Stimulated activated naive CD4-positive, alpha-beta T cell (primary cell): Measurements from ENCODE around the gene ABHD17C.
"Not testable (repeated sequence)": the region's sequence is repeated elsewhere in the genome, so short reads cannot be mapped to it uniquely, and the experiment has no call there.

Experiments used
- DNase-seq, 6 experiments: peaks; one replicate each; lab custom pipeline; 2025; lab: John Stamatoyannopoulos, UW

ABHD17C gene

GRCh38 chr15:80730926-80731325, 35.8 kb downstream of the ABHD17C start:
- DNase-seq: no peak

DNA sequence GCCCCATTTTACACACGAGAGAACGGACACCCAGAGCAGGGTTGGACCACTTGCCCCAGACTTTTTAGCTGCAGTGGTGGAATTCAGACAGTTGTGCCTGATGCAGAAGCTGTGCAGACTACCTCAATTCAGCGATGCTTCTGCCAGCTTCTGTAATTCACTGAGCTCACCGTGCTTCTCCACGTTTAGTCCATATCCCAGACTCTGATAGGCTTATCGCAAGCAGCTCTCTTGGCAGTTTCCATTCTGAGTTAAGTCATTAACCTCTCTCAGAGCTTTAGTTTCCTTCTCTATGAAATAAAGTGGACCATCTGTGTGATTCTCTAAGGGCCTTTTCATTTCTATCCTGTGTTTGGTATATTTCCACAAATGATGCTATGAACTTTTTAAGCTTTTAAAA, 37.1 kb downstream of the ABHD17C start:
- no peak for DNase-seq

GRCh38 chr15:80732818-80733217, 37.7 kb downstream of the ABHD17C start:
- no peak for DNase-seq

- no peak for DNase-seq
Measured at GRCh38 chr15:80733460-80733859, 38.4 kb downstream of the ABHD17C start.

DNA sequence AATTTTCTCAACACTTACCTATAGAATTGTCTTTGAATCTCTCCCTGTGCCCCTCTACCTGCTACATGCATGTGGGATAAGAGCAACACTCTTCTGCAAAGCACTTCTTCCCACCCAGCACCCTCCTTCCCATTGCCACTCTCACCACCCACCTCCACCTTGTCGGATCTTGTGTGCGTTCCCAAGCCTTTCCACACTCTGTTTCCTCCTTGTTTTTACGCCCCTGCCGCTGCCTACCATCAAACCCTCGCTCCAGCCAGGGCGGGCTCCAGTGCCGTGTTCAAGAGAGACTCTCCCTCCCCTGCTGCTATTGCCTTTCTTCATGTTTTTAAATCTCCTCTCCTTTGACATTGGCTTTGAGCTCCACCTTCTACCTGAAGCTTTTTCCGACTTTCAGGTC, 40.2 kb downstream of the ABHD17C start:
- DNase-seq: no peak

DNA sequence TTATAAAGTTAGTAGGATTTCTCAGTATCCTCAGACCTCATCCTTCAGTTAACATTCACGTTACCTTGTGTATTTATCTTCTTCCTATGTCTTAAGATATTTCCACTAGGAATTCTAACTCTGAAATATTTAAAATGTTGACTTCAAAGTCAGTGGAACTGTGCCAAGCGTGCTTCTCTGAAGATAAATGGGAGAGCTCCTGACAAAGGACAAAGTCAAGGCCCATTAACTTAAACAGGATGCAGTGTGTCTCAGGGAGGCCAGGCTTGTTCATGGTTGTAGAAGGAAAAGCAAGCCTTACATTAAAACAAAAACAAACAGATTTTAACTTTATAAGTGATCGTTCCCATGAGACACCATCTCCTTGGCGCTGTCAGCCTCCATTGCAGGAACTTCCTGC, 41.5 kb downstream of the ABHD17C start:
- DNase-seq: no peak

- no peak for DNase-seq
Measured at GRCh38 chr15:80739919-80740318, 44.8 kb downstream of the ABHD17C start.

DNA sequence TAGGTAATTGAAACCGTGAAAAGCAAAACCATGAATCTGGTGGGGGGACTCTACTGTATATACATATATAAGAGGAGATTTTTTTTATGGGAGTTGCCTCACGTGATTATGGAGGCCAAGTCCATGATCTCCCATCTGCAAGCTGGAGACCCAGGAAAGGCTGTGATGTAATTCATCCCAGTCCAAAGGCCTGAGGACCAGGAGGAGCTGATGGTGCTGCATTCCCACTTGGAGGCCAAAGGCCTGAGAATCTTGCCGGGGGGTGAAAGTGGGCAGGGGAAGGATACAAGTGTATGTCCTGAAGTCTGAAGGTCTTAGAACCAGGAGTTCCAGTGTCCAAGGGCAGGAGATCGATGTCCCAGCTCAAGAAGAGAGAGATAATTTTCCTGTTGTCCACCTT, 47.0 kb downstream of the ABHD17C start:
- no peak for DNase-seq

GRCh38 chr15:80743189-80743833, 48.2 kb downstream of the ABHD17C start:
- no peak for DNase-seq

GRCh38 chr15:80744415-80744814, 49.3 kb downstream of the ABHD17C start:
- DNase-seq: no peak

DNA sequence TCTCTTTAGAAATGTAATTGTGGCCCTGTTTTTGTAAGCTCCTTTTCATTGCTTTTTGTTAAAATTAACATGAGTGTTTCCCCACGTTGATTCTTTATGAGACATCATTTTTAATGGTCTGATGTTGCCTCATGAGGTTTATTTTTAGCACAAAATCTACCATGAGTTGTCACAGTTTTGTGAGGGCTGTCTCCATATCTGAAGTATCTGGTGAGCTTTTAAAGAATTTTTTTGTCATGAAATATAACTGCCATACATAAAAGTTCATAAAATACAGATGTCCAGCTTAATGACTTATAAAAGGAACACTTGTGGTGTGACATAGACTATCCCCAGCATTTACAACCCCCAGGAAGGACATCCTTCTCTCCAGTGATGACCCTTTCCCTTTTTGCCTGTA, 49.7 kb downstream of the ABHD17C start:
- DNase-seq: no peak

DNA sequence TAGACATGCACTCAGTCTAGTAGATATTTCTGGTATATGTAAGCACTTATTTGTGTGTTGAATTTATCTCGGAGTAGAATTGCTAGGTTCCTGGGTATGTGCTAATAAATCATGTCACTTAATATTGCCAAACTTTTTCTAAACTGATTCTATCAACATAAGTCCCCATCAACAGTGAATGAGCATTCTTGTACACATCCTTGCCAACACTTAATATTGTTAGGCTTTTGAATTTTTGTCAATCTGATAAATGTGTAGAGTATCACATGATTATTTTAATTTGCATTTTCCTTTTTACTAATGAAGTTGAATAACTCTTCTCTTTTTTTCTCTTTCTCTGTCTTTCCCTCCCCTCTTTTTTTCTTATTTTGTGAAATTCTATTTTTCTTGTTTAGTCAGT, 50.8 kb downstream of the ABHD17C start:
- DNase-seq: no peak

DNA sequence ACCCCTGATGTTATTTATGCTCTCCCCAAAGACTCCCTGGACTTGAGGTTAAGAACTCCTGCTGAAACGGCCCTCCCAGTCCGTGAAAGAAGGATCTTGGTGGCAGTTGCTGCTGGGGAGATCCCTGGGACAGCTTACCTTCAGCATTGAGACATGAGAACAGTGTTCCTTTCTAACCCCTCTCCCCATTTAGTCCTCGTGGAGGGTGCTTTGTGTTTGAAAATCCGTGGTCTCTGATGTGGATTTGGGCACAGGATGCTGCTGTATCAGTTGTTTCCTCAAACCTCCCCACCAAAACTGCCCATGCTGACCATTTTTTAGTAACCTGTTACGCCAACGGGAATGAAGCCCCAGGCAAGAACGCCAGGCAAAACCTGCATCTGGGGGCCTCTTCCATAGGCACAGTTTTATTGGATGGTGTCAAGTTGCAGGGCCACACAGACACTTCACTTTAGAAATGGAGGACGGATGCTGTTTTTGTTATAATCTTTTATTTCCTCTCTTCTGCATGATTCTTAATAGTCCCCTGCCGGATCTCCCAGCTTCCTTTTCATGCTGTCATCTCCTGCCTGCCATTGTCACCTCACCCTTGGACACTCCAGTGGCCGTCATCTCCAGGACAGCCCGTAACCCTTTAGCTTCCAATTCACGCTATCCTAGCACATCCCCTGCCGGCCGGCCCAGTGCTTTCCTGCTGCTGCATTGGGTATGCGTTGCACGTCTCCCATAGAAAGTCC, 52.4 kb downstream of the ABHD17C start:
- no peak for DNase-seq

DNA sequence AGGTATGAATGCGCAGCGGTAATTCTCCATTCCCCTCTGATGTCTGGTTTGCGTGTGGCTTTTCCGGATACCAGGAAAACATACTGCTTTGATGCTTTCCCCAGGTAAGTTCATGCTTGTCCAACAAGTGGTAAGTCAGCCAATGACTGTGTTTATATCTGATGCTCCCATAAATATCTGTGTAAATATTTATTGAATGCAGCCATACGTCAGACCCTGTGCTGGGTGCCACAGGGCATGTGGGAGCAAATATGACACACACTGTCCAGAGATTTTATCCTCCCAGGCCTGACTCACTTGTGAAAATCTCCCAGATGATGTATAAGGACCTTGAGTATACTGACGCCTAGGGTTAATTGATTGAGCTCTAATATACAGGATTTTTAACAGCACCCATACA, 54.5 kb downstream of the ABHD17C start:
- no peak for DNase-seq

GRCh38 chr15:80750575-80750974, 55.5 kb downstream of the ABHD17C start:
- DNase-seq: no peak

DNA sequence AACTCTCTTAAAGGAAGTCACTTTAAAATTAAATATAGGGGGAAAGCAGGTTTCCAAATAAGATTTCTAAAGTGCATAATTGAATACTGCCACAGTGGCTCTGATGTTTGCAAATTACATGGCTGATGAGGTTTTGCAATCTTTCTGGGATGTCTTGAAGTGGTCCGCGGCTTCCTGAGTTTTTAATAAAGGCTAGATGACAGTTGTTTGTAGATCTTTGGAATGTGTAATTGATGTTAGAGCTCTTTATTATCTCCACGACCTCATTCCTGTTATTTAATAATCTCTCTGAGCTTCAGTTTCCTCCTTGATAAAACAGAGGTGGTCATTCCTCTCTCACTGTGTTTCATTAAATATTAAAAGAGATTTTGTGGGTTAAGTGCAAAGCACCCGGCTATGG, 57.1 kb downstream of the ABHD17C start:
- no peak for DNase-seq

DNA sequence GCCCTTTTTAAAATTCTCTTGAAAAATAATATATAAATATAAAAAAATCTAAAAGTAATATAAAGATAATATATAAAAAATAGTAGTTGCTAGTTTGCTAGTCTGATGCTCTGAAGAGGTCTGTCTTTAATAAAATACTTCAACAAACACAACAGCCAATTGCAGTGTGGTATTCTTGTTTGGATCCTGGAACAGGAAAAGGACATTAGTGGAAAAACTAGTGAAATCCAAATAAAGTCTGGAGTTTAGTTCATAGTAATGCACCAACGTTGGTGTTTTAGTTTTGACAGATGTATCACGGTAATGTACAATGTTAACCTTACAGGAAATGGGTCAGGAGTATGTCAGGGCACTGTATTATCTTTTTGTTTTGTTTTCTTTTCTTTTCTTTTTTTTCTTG, 58.1 kb downstream of the ABHD17C start:
- no peak for DNase-seq

DNA sequence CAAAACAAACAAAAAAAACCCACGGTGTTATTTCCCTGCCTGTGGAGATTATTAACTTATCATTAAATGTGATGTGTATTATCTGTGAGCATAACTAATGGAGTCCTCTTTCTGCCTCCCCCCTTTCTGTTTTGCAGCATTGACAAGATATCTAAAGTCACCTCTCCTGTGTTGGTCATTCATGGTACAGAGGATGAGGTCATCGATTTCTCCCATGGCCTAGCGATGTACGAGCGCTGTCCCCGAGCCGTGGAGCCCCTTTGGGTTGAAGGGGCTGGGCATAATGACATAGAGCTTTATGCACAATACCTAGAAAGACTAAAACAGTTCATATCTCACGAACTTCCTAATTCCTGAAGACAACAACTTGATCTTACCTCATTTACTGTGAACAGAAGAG, 58.9 kb downstream of the ABHD17C start:
- no peak for DNase-seq

- DNase-seq: no peak
Measured at GRCh38 chr15:80755885-80756284, 60.8 kb downstream of the ABHD17C start.

DNA sequence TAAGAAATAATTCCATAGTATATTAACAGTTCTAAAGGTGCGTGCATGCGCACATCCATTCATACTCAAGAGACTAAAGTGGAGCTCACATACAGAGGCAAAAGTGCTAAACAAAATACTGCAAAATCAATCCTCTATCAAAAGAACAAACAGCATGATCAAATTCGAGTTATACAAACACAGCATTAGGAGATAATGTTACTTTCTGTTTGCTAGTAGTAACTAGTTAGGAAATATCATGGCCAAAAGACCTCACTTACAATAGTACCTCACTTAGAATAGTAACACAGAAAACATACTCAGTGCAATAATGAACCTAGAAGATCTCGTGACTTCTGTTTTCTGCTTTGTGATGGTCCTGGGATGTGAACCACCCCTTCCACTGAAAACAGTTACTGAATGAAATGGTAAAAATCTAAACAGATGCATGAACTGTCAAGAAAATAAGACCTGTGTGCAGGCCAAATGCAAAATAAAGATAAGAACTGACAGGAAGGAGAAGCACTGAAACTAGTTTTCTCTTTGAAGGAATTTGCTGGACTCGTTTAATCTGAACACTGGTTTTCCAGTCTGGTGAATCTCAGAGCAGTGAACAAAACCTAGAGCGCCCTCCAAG, 63.1 kb downstream of the ABHD17C start:
- no peak for DNase-seq

DNA sequence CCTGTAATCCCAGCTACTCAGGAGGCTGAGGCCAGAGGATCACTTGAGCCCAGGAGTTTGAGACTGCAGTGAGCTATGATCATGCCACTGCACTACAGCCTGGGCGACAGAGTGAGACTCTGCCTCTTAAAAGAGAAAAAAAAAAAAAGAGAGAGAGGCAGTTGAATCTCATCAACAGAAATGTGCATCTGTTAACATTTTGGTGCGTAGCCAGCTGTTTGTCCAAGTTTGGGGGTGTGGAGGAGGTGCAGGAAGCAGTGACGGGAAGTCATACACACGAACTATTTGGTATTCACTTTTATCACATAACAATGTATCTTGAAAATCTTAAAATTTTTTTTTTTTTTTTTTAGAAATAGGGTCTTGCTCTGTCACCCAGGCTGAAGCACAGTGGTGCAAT, 65.8 kb downstream of the ABHD17C start:
- DNase-seq: no peak

GRCh38 chr15:80761754-80762153, 66.6 kb downstream of the ABHD17C start:
- DNase-seq: no peak

GRCh38 chr15:80763235-80763634, 68.1 kb downstream of the ABHD17C start:
- DNase-seq: not testable (repeated sequence)

- DNase-seq: no peak
Measured at GRCh38 chr15:80764535-80764934, 69.4 kb downstream of the ABHD17C start.
